H1 (cell line): ENCODE measurements around the gene CMSS1. TPM values are rescaled to one million over a fixed set of nuclear protein-coding genes. Genes with fewer than 3 reads are reported as not detected.

Experiments used
- CTBP2 ChIP-seq: IDR thresholded peaks from 2 replicates; pipeline ENCODE4 v1.7.0; 2011; ENCODE audit warnings: borderline replicate concordance, mild to moderate bottlenecking, moderate library complexity, mixed read lengths, low read length; ENCODE audit not compliant: insufficient read depth, insufficient read length
- GABPA ChIP-seq: IDR thresholded peaks from 2 replicates; pipeline ENCODE4 v1.6.1; 2011; ENCODE audit warnings: mild to moderate bottlenecking, low read length, moderate library complexity, borderline replicate concordance; ENCODE audit not compliant: insufficient read depth
- KDM5A ChIP-seq: fragments of 200-600 bp; IDR thresholded peaks from 2 replicates; pipeline ENCODE4 v1.7.1; 2012; ENCODE audit warnings: mild to moderate bottlenecking, low read length, inconsistent platforms, mixed read lengths
- polyA plus RNA-seq, 7 experiments: library from polyadenylated mRNA; depleted of rRNA in 3 of 7; stranded (reverse) in 5 of 7; unstranded in 2 of 7; fragments of >200 nt in 5 of 7; fragments of 200-250 nt in 2 of 7; gene quantifications; 1 replicate in 5 of 7; 2 replicates in 1 of 7; 4 replicates in 1 of 7; pipeline versions ENCODE4 v1.2.1 to v1.2.3, GENCODE V29; 2011 to 2013; ENCODE audit warnings: missing spikeins in 2 of 7, mixed read lengths in 2 of 7
- total RNA-seq: library from RNA; stranded (reverse); fragmentation: NEBNext Ultra II Directional; extraction: Animal tissue kit (Norgen Biotek cat#: 25700); gene quantifications from 2 replicates; pipeline ENCODE4 v1.2.1, GENCODE V29; 2021

The CMSS1 gene
- total and polyA plus RNA-seq, 2 of the 8 experiments (the other 6 are each of a cell fraction or from before 2014, with no cell fraction given): 15.2 to 75.1 TPM

DNA sequence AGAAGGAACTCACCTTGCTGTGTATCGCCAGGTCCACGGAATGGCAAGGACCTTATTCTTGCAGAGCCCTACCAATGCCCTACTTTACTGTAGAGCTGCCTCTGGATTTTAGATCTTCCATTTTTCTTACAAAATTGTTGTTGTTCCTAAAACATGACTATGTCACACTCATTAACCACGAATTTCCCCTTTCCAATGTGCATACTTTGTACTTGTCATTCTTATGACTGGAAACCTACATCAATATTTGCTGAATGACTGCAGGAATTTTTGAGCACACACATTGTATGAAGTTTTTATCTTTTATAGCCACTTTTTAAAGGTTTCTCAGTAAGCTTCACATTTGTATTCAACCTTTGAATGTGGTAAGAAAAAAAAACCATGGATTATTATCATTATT is 35.9 kb upstream of the CMSS1 start (continued):
- no peak for TF ChIP-seq GABPA
- TF ChIP-seq KDM5A: no peak
- TF ChIP-seq CTBP2: no peak
- TF ChIP-seq, all 59 proteins: peak for 0
